Testis (tissue), 2 donors: ENCODE results near the gene SMYD3.

Experiments used
- POLR2A ChIP-seq: fragments of 450-650 bp; IDR thresholded peaks from one replicate; pipeline ENCODE4 v1.6.1; 2017; ENCODE audit warnings: antibody characterized with exemption, mild to moderate bottlenecking, moderate library complexity
- TF ChIP-seq, protein P1 (sequence below), 3 experiments: fragments of 450-650 bp in 2 of 3; fragments of 200-600 bp in 1 of 3; sonication (generic) in 1 of 3; IDR thresholded peaks; one replicate each; pipeline ENCODE4 v1.5.1; 2016 to 2019; ENCODE audit warnings: antibody characterized with exemption in 3 of 3, mild to moderate bottlenecking in 2 of 3, moderate library complexity in 1 of 3

DNA sequence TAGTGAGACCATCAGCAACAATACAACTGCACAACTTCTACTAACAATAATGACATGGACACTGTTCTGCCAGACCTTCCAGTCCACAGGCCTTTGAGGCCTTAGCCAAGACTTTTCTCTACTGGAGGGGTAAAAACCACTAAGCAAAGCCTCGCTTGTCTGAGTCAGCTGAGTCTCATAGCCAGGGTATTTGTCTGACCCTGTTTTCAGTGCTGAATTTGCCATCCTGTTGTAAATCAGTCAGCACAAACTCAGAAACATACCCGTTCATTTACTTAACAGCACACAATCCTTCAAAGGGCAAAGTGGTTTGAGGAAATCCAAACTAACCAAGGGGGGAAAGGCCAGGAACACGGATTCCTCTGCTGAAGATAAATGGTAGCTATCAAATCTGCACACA, 537.8 kb downstream of the SMYD3 start:
- TF ChIP-seq, protein P1, sequence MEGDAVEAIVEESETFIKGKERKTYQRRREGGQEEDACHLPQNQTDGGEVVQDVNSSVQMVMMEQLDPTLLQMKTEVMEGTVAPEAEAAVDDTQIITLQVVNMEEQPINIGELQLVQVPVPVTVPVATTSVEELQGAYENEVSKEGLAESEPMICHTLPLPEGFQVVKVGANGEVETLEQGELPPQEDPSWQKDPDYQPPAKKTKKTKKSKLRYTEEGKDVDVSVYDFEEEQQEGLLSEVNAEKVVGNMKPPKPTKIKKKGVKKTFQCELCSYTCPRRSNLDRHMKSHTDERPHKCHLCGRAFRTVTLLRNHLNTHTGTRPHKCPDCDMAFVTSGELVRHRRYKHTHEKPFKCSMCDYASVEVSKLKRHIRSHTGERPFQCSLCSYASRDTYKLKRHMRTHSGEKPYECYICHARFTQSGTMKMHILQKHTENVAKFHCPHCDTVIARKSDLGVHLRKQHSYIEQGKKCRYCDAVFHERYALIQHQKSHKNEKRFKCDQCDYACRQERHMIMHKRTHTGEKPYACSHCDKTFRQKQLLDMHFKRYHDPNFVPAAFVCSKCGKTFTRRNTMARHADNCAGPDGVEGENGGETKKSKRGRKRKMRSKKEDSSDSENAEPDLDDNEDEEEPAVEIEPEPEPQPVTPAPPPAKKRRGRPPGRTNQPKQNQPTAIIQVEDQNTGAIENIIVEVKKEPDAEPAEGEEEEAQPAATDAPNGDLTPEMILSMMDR (IDR thresholded peaks at IDR 0.05) = no peak
- TF ChIP-seq POLR2A = no peak
